GM12878 (cell line): ENCODE measurements around the gene PPOX. TPM values are rescaled to one million over a fixed set of nuclear protein-coding genes. Genes with fewer than 3 reads are reported as not detected.

Experiments
- ATF7 ChIP-seq: fragments of 450-650 bp; IDR thresholded peaks from 2 replicates; pipeline ENCODE4 v1.6.1; 2016; ENCODE audit warnings: low read depth, mild to moderate bottlenecking
- CTCF ChIP-seq, 3 experiments: IDR thresholded peaks in 2 of 3; conservative IDR thresholded peaks in 1 of 3; 2 replicates each; pipeline ENCODE4 v1.5.1; 2011; ENCODE audit warnings: low read depth in 3 of 3, low read length in 3 of 3, mild to moderate bottlenecking in 3 of 3, control low read depth in 2 of 3, moderate library complexity in 2 of 3, inconsistent platforms in 1 of 3, mixed read lengths in 1 of 3; ENCODE audit not compliant: control insufficient read depth in 2 of 3, insufficient read depth in 1 of 3; ENCODE audit errors: extremely low read depth in 1 of 3
- EED ChIP-seq: sonication (generic); IDR thresholded peaks from 2 replicates; pipeline ENCODE4 v1.6.1; 2016; ENCODE audit warnings: antibody characterized with exemption, low read depth
- GATAD2B ChIP-seq: fragments of 450-650 bp; conservative IDR thresholded peaks from 2 replicates; pipeline ENCODE4 v1.6.1; 2017; ENCODE audit warnings: low read depth, mild to moderate bottlenecking, moderate library complexity
- HDAC2 ChIP-seq: fragments of 200-600 bp; sonication (generic); IDR thresholded peaks from 2 replicates; pipeline ENCODE4 v1.6.1; 2017
- MXI1 ChIP-seq: fragments of 150-350 bp; IDR thresholded peaks from 2 replicates; pipeline ENCODE4 v1.6.1; 2011; ENCODE audit warnings: low read depth, mild to moderate bottlenecking, inconsistent platforms, low read length, improper control_type of control experiment
- SMARCA5 ChIP-seq: fragments of 450-650 bp; IDR thresholded peaks from 2 replicates; pipeline ENCODE4 v1.6.1; 2017; ENCODE audit warnings: mild to moderate bottlenecking
- ZNF217 ChIP-seq: fragments of 450-650 bp; IDR thresholded peaks from 2 replicates; pipeline ENCODE4 v1.6.1; 2017; ENCODE audit warnings: antibody characterized with exemption, mild to moderate bottlenecking
- ZNF384 ChIP-seq: IDR thresholded peaks from 2 replicates; pipeline ENCODE4 v1.6.1; 2012; ENCODE audit warnings: low read depth, mild to moderate bottlenecking, low read length, improper control_type of control experiment, borderline replicate concordance
- ZNF687 ChIP-seq: fragments of 450-650 bp; IDR thresholded peaks from 2 replicates; pipeline ENCODE4 v1.6.1; 2017; ENCODE audit warnings: mild to moderate bottlenecking, moderate library complexity
- polyA plus RNA-seq, 11 experiments: library from polyadenylated mRNA; depleted of rRNA in 4 of 11; unstranded in 6 of 11; stranded (reverse) in 5 of 11; fragments of >200 nt; fragmentation: Nextera tagmentation in 4 of 11; fragmentation: Illumina TruSeq in 1 of 11; extraction: Ambion mirVana in 4 of 11; extraction: Trizol in 1 of 11; gene quantifications; 1 replicate in 1 of 11; 2 replicates in 10 of 11; pipeline versions ENCODE4 v1.2.1 to v1.2.3, GENCODE V29; 2011 to 2016; ENCODE audit warnings: inconsistent platforms in 2 of 11, missing spikeins in 2 of 11, low read depth in 1 of 11
- total RNA-seq, 4 experiments: library from RNA; depleted of rRNA in 3 of 4; stranded (reverse); fragments of >200 nt in 3 of 4; fragmentation: Illumina TruSeq in 1 of 4; extraction: Trizol in 1 of 4; gene quantifications; 2 replicates each; pipeline versions ENCODE4 v1.2.1 to v1.2.3, GENCODE V29; 2013 to 2021

Gene PPOX
- total and polyA plus RNA-seq, 10 of the 15 experiments (the other 5 are each of a cell fraction or from before 2014, with no cell fraction given) = 8.9 to 31.5 (median 20.3) TPM

- no peak for TF ChIP-seq ZNF687
- peak; percentile 41; the same call in 1 of the 2 replicates for TF ChIP-seq EED
- TF ChIP-seq HDAC2 = no peak
- TF ChIP-seq MXI1 = no peak
- TF ChIP-seq ZNF384 = no peak
- 0 out of 2 replicates have a peak, but pooled peaks have one; percentile 32 for TF ChIP-seq SMARCA5
- TF ChIP-seq ATF7 = peak; percentile 18; the same call in 1 of the 2 replicates
- no peak for TF ChIP-seq ZNF217
- peak; percentile 59 for TF ChIP-seq GATAD2B
- no peak for TF ChIP-seq CTCF (IDR thresholded peaks at IDR 0.05 in 2 of 3, conservative IDR thresholded peaks at IDR 0.05 in 1 of 3; ENCODE audit: control insufficient read depth in 2 of 3, extremely low read depth in 1 of 3, insufficient read depth in 1 of 3, low read depth in 3 of 3, low read length in 3 of 3)
- TF ChIP-seq, all 136 proteins: peak for 17
Measured at GRCh38 chr1:161195171-161195570, 28.9 kb downstream of the PPOX start (continued).
